Stimulated activated memory B cell treated with anti-CD40 and anti-IgM and Interleukin-4, amounts not matched to agents 10 μg/mL and 1 μg/mL and 100 μg/mL, for 72 hours (primary cell): ENCODE data around the gene CACNA1D.
"Not testable (repeated sequence)": the region's sequence is repeated elsewhere in the genome, so short reads cannot be mapped to it uniquely, and the experiment has no call there.

Experiments used
- ATAC-seq: fragments of 150-1000 bp; cut with Tn5 transposase; 2 replicates; pipeline ENCODE4 v1.10.0; 2021
- H3K27ac Mint-ChIP-seq: one replicate; pipeline ENCODE4 v1.8.0; 2022; ENCODE audit warnings: mild to moderate bottlenecking, mixed read lengths
- H3K27me3 Mint-ChIP-seq: one replicate; pipeline ENCODE4 v1.8.0; 2022; ENCODE audit warnings: mixed read lengths
- H3K36me3 Mint-ChIP-seq: one replicate; pipeline ENCODE4 v1.8.0; 2022; ENCODE audit warnings: mixed read lengths
- H3K4me1 Mint-ChIP-seq: one replicate; pipeline ENCODE4 v1.8.0; 2022; ENCODE audit warnings: mixed read lengths
- H3K4me3 Mint-ChIP-seq: one replicate; pipeline ENCODE4 v1.8.0; 2022; ENCODE audit warnings: mild to moderate bottlenecking, moderate library complexity, mixed read lengths
- H3K9me3 Mint-ChIP-seq: one replicate; pipeline ENCODE4 v1.8.0; 2022; ENCODE audit warnings: mixed read lengths

CACNA1D gene

GRCh38 chr3:53649816-53650215, 155.4 kb downstream of the CACNA1D start:
- Mint-ChIP-seq H3K27ac (peak overlapping the region; percentile 76), H3K4me1 (peaks cover 15% of the 10 kb centered on the region), H3K9me3 (peaks cover 13% of the 10 kb centered on the region), H3K4me3 (no peak overlapping the region), H3K36me3 (peaks cover 12% of the 10 kb centered on the region), H3K27me3 (peaks cover 35% of the 10 kb centered on the region)
- ATAC-seq = no peak

GRCh38 chr3:53650424-53650823, 156.0 kb downstream of the CACNA1D start:
- Mint-ChIP-seq H3K4me3 (no peak overlapping the region), H3K4me1 (peaks cover 15% of the 10 kb centered on the region), H3K9me3 (peaks cover 18% of the 10 kb centered on the region), H3K36me3 (peaks cover 12% of the 10 kb centered on the region), H3K27ac (no peak overlapping the region), H3K27me3 (peaks cover 36% of the 10 kb centered on the region)
- ATAC-seq = peak; percentile 88

GRCh38 chr3:53650928-53651661, 156.7 kb downstream of the CACNA1D start:
- Mint-ChIP-seq H3K9me3 (peaks cover 20% of the 10 kb centered on the region), H3K27ac (peak overlapping the region; percentile 11), H3K4me3 (no peak overlapping the region), H3K36me3 (peaks cover 12% of the 10 kb centered on the region), H3K27me3 (peaks cover 31% of the 10 kb centered on the region), H3K4me1 (peaks cover 15% of the 10 kb centered on the region)
- no peak for ATAC-seq

GRCh38 chr3:53651927-53652326, 157.5 kb downstream of the CACNA1D start:
- no peak overlapping the region for H3K4me3 Mint-ChIP-seq
- no peak for ATAC-seq
- peaks cover 12% of the 10 kb centered on the region for H3K36me3 Mint-ChIP-seq
- H3K9me3 Mint-ChIP-seq = peaks cover 20% of the 10 kb centered on the region
- peaks cover 15% of the 10 kb centered on the region for H3K4me1 Mint-ChIP-seq
- peak overlapping the region; percentile 11 for H3K27ac Mint-ChIP-seq
- H3K27me3 Mint-ChIP-seq = peaks cover 28% of the 10 kb centered on the region

GRCh38 chr3:53657651-53658050, 163.2 kb downstream of the CACNA1D start:
- Mint-ChIP-seq H3K9me3 (peaks cover 24% of the 10 kb centered on the region), H3K27me3 (peaks cover 8% of the 10 kb centered on the region), H3K4me3 (no peak overlapping the region), H3K4me1 (no peaks in the 10 kb centered on the region), H3K27ac (no peak overlapping the region), H3K36me3 (peaks cover 11% of the 10 kb centered on the region)
- ATAC-seq = no peak

GRCh38 chr3:53658613-53659193, 164.3 kb downstream of the CACNA1D start:
- no peak overlapping the region for H3K4me3 Mint-ChIP-seq
- H3K36me3 Mint-ChIP-seq = peaks cover 4% of the 10 kb centered on the region
- no peaks in the 10 kb centered on the region for H3K4me1 Mint-ChIP-seq
- H3K27me3 Mint-ChIP-seq = peaks cover 9% of the 10 kb centered on the region
- ATAC-seq = no peak
- peaks cover 24% of the 10 kb centered on the region for H3K9me3 Mint-ChIP-seq
- no peak overlapping the region for H3K27ac Mint-ChIP-seq

GRCh38 chr3:53659996-53660395, 165.6 kb downstream of the CACNA1D start:
- no peak for ATAC-seq
- H3K9me3 Mint-ChIP-seq = peaks cover 26% of the 10 kb centered on the region
- no peak overlapping the region for H3K27ac Mint-ChIP-seq
- H3K4me1 Mint-ChIP-seq = no peaks in the 10 kb centered on the region
- no peak overlapping the region for H3K4me3 Mint-ChIP-seq
- H3K36me3 Mint-ChIP-seq = peaks cover 4% of the 10 kb centered on the region
- peaks cover 19% of the 10 kb centered on the region for H3K27me3 Mint-ChIP-seq

GRCh38 chr3:53661480-53661879, 167.1 kb downstream of the CACNA1D start:
- Mint-ChIP-seq H3K4me3 (no peak overlapping the region), H3K9me3 (peaks cover 19% of the 10 kb centered on the region), H3K27me3 (peaks cover 21% of the 10 kb centered on the region), H3K4me1 (no peaks in the 10 kb centered on the region), H3K27ac (no peak overlapping the region), H3K36me3 (peaks cover 4% of the 10 kb centered on the region)
- ATAC-seq = no peak

GRCh38 chr3:53664812-53665211, 170.4 kb downstream of the CACNA1D start:
- peaks cover 30% of the 10 kb centered on the region for H3K27me3 Mint-ChIP-seq
- not testable (repeated sequence) for ATAC-seq, H3K27ac Mint-ChIP-seq, H3K36me3 Mint-ChIP-seq, H3K4me1 Mint-ChIP-seq, H3K4me3 Mint-ChIP-seq
- peaks cover 19% of the 10 kb centered on the region for H3K9me3 Mint-ChIP-seq

GRCh38 chr3:53665608-53666425, 171.4 kb downstream of the CACNA1D start:
- no peak for ATAC-seq
- Mint-ChIP-seq H3K9me3 (peaks cover 16% of the 10 kb centered on the region), H3K27me3 (peaks cover 30% of the 10 kb centered on the region), H3K4me1 (no peaks in the 10 kb centered on the region), H3K27ac (no peak overlapping the region), H3K36me3 (peaks cover 4% of the 10 kb centered on the region), H3K4me3 (no peak overlapping the region)

GRCh38 chr3:53668872-53669271, 174.5 kb downstream of the CACNA1D start:
- no peaks in the 10 kb centered on the region for H3K4me1 Mint-ChIP-seq

GRCh38 chr3:53670721-53671120, 176.3 kb downstream of the CACNA1D start:
- no peaks in the 10 kb centered on the region for H3K9me3 Mint-ChIP-seq
- no peak overlapping the region for H3K27ac Mint-ChIP-seq
- H3K27me3 Mint-ChIP-seq = peaks cover 29% of the 10 kb centered on the region
- H3K4me3 Mint-ChIP-seq = no peak overlapping the region
- no peak for ATAC-seq
- no peaks in the 10 kb centered on the region for H3K36me3 Mint-ChIP-seq
- H3K4me1 Mint-ChIP-seq = no peaks in the 10 kb centered on the region

More at GRCh38 chr3:53668872-53669271, 174.5 kb downstream of the CACNA1D start:
- H3K27ac Mint-ChIP-seq = no peak overlapping the region
- H3K4me3 Mint-ChIP-seq = no peak overlapping the region
- H3K36me3 Mint-ChIP-seq = no peaks in the 10 kb centered on the region
- H3K27me3 Mint-ChIP-seq = peaks cover 28% of the 10 kb centered on the region
- peaks cover 5% of the 10 kb centered on the region for H3K9me3 Mint-ChIP-seq
- no peak for ATAC-seq

- H3K4me1 Mint-ChIP-seq = no peaks in the 10 kb centered on the region
- no peak for ATAC-seq
- no peaks in the 10 kb centered on the region for H3K36me3 Mint-ChIP-seq
- H3K9me3 Mint-ChIP-seq = no peaks in the 10 kb centered on the region
- peaks cover 24% of the 10 kb centered on the region for H3K27me3 Mint-ChIP-seq
- H3K4me3 Mint-ChIP-seq = no peak overlapping the region
- no peak overlapping the region for H3K27ac Mint-ChIP-seq
Measured at GRCh38 chr3:53671192-53671960, 177.0 kb downstream of the CACNA1D start.

- no peak for ATAC-seq
- no peaks in the 10 kb centered on the region for H3K36me3 Mint-ChIP-seq
- no peak overlapping the region for H3K27ac Mint-ChIP-seq
- H3K4me3 Mint-ChIP-seq = no peak overlapping the region
- peaks cover 27% of the 10 kb centered on the region for H3K27me3 Mint-ChIP-seq
- H3K9me3 Mint-ChIP-seq = no peaks in the 10 kb centered on the region
- H3K4me1 Mint-ChIP-seq = no peaks in the 10 kb centered on the region
Measured at GRCh38 chr3:53671961-53672299, 177.5 kb downstream of the CACNA1D start.

- Mint-ChIP-seq H3K4me3 (no peak overlapping the region), H3K27me3 (peaks cover 33% of the 10 kb centered on the region), H3K9me3 (no peaks in the 10 kb centered on the region), H3K4me1 (no peaks in the 10 kb centered on the region), H3K27ac (no peak overlapping the region), H3K36me3 (no peaks in the 10 kb centered on the region)
- no peak for ATAC-seq
Measured at GRCh38 chr3:53672981-53673380, 178.6 kb downstream of the CACNA1D start.
